OCI-LY3 (cell line): Measurements from ENCODE around the gene RAB35.

Experiments used
- H2AFZ ChIP-seq: fragments of 200-600, 300-600 bp; shearing (Covaris generic); 2 replicates; pipeline ENCODE4 v1.6.0; 2014; ENCODE audit warnings: antibody characterized with exemption, low read depth, low read length
- H3K27ac ChIP-seq: fragments of 200-600, 300-600 bp; sonication (generic); 2 replicates; pipeline ENCODE4 v1.5.1; 2014; ENCODE audit warnings: mild to moderate bottlenecking, low read length, moderate library complexity, mixed read lengths
- H3K27me3 ChIP-seq: fragments of 200-600, 300-600 bp; sonication (generic); 2 replicates; pipeline ENCODE4 v1.6.1; 2014; ENCODE audit warnings: low read depth, low read length, mixed read lengths
- H3K36me3 ChIP-seq: fragments of 200-600, 300-600 bp; sonication (generic); replicated peaks from 2 replicates; pipeline ENCODE3; 2014; ENCODE audit warnings: low read depth, low read length, mixed read lengths
- H3K4me1 ChIP-seq: fragments of 300-600, 200-600 bp; sonication (generic); 2 replicates; pipeline ENCODE4 v1.6.1; 2014; ENCODE audit warnings: low read length, mixed read lengths
- H3K4me2 ChIP-seq: fragments of 200-600, 300-600 bp; sonication (generic); 2 replicates; pipeline ENCODE4 v1.6.1; 2014; ENCODE audit warnings: low read length, mixed read lengths
- H3K4me3 ChIP-seq: fragments of 300-600, 200-600 bp; sonication (generic); 2 replicates; pipeline ENCODE4 v1.5.1; 2014; ENCODE audit warnings: antibody characterized with exemption, mild to moderate bottlenecking, low read length, moderate library complexity
- H3K79me2 ChIP-seq: fragments of 300-600, 200-600 bp; shearing (Covaris generic); 2 replicates; pipeline ENCODE4 v1.6.1; 2014; ENCODE audit warnings: mild to moderate bottlenecking, low read length, mixed read lengths
- H3K9ac ChIP-seq: fragments of 300-600, 200-600 bp; shearing (Covaris generic); 2 replicates; pipeline ENCODE4 v1.6.0; 2014; ENCODE audit warnings: mild to moderate bottlenecking, low read length, moderate library complexity
- H3K9me3 ChIP-seq: fragments of 200-600, 300-600 bp; shearing (Covaris generic); 2 replicates; pipeline ENCODE4 v1.6.1; 2014; ENCODE audit warnings: low read length, mixed read lengths; ENCODE audit not compliant: insufficient read depth
- H4K20me1 ChIP-seq: fragments of 200-600, 300-600 bp; sonication (generic); 2 replicates; pipeline ENCODE4 v1.6.1; 2016; ENCODE audit warnings: low read length, mixed read lengths; ENCODE audit not compliant: insufficient read depth
- CTCF ChIP-seq: fragments of 200-600, 300-600 bp; sonication (generic); IDR thresholded peaks from 2 replicates; pipeline ENCODE4 v1.5.1; 2014; ENCODE audit warnings: antibody characterized with exemption, low read length, low read depth
- EZH2phosphoT487 ChIP-seq: fragments of 200-600 bp; shearing (Covaris generic); IDR thresholded peaks from 2 replicates; pipeline ENCODE4 v1.6.1; 2018; ENCODE audit warnings: antibody characterized with exemption, mixed run types, low read depth

Gene RAB35

GRCh38 chr12:120076651-120077050 lies 39.9 kb downstream of the RAB35 start:
- Histone ChIP-seq H3K4me1 (peaks cover 13% of the 10 kb centered on the region), H3K9ac (no peak overlapping the region), H3K9me3 (no peaks in the 10 kb centered on the region), H3K79me2 (no peaks in the 10 kb centered on the region), H2AFZ (no peak overlapping the region), H3K36me3 (peaks cover 10% of the 10 kb centered on the region), H3K27me3 (no peaks in the 10 kb centered on the region), H4K20me1 (no peaks in the 10 kb centered on the region), H3K4me3 (no peak overlapping the region), H3K27ac (no peak overlapping the region), H3K4me2 (no peak overlapping the region)
- TF ChIP-seq CTCF, result no peak
- TF ChIP-seq EZH2phosphoT487, result no peak

GRCh38 chr12:120075034-120075616 lies 41.4 kb downstream of the RAB35 start:
- no peak overlapping the region for H3K27ac ChIP-seq
- no peaks in the 10 kb centered on the region for H4K20me1 ChIP-seq
- H3K79me2 ChIP-seq, result no peaks in the 10 kb centered on the region
- no peaks in the 10 kb centered on the region for H3K9me3 ChIP-seq
- no peaks in the 10 kb centered on the region for H3K27me3 ChIP-seq
- no peak overlapping the region for H3K9ac ChIP-seq
- peak overlapping the region; percentile 39 for H3K4me2 ChIP-seq
- TF ChIP-seq CTCF (no peak), EZH2phosphoT487 (no peak)
- H3K36me3 ChIP-seq, result peaks cover 10% of the 10 kb centered on the region
- no peak overlapping the region for H2AFZ ChIP-seq
- H3K4me1 ChIP-seq, result peaks cover 13% of the 10 kb centered on the region
- H3K4me3 ChIP-seq, result no peak overlapping the region

DNA sequence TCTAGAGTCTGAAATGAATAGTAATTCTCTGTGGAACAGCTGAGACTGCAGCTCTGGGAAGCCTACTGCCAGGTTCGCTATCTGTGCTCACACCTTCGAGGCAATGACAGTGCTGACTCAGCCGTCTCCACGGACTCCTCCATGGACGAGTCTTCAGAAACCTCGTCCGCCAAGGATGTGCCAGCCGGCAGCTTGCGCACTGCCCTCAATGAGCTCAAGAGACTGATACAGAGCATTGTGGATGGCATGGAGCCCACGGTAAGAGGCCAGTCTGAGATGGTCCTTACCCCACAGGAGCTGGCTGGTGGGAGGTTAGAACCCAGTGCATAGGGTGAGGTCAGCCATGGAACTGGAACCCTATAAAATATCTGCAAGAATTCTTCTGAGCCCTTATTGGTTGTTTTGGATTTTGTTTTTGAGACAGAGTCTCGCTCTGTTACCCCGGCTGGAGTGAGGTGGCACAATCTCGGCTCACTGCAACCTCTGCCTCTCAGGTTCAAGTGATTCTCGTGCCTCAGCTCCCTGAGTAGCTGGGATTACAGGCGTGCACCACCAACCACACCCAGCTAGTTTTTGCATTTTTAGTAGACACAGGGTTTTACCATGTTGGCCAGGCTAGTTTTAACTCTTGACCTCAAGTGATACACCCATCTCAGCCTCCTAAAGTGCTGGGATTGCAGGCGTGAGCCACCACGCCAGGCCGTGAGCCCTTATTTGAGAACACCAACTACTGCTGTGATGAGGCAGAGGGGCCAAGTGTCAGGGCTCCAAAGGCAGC lies 43.9 kb downstream of the RAB35 start:
- Histone ChIP-seq H3K4me1 (peaks cover 13% of the 10 kb centered on the region), H3K9ac (no peak overlapping the region), H3K27me3 (no peaks in the 10 kb centered on the region), H3K27ac (no peak overlapping the region), H3K4me3 (no peak overlapping the region), H3K4me2 (no peak overlapping the region), H2AFZ (no peak overlapping the region), H4K20me1 (no peaks in the 10 kb centered on the region), H3K36me3 (peaks cover 8% of the 10 kb centered on the region), H3K9me3 (no peaks in the 10 kb centered on the region), H3K79me2 (no peaks in the 10 kb centered on the region)
- TF ChIP-seq CTCF, result no peak
- TF ChIP-seq EZH2phosphoT487, result no peak

DNA sequence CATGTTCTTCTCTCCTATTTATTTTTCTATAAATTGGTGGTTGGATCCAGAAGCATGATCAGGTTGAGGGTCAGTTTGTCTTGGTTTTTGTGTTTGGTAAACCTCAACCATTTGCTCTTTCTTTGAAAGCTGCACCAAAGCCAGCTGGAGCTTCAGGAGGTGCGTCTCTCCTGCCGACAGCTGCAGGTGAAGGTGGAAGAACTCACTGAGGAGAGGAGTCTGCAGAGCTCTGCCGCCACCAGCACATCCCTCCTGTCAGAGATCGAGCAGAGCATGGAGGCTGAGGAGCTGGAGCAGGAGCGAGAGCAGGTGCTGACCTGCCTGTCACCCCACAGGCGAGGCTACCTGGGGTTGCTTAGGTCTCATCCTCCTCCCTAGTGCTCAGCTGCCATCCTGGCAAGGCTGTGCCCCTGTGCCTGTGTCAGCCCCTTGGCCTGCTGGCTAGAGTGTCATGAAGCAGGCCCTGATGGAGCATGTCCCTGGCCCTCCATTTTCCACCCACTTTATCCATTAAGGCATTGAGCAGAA lies 45.0 kb downstream of the RAB35 start:
- Histone ChIP-seq H3K4me3 (no peak overlapping the region), H3K36me3 (peaks cover 5% of the 10 kb centered on the region), H3K9me3 (no peaks in the 10 kb centered on the region), H3K79me2 (no peaks in the 10 kb centered on the region), H3K9ac (no peak overlapping the region), H3K4me1 (peaks cover 13% of the 10 kb centered on the region), H4K20me1 (no peaks in the 10 kb centered on the region), H3K4me2 (no peak overlapping the region), H3K27me3 (no peaks in the 10 kb centered on the region), H3K27ac (no peak overlapping the region), H2AFZ (no peak overlapping the region)
- TF ChIP-seq CTCF (no peak), EZH2phosphoT487 (no peak)
